ENCODE measurements around the gene FADS6. TPM values are rescaled to one million over a fixed set of nuclear protein-coding genes. Genes with fewer than 3 reads are reported as not detected.

Gene FADS6
- polyA plus RNA-seq, 1 donor (not counting 4 experiments of a cell fraction or from before 2014, with no cell fraction given), result 0.07 TPM

DNA sequence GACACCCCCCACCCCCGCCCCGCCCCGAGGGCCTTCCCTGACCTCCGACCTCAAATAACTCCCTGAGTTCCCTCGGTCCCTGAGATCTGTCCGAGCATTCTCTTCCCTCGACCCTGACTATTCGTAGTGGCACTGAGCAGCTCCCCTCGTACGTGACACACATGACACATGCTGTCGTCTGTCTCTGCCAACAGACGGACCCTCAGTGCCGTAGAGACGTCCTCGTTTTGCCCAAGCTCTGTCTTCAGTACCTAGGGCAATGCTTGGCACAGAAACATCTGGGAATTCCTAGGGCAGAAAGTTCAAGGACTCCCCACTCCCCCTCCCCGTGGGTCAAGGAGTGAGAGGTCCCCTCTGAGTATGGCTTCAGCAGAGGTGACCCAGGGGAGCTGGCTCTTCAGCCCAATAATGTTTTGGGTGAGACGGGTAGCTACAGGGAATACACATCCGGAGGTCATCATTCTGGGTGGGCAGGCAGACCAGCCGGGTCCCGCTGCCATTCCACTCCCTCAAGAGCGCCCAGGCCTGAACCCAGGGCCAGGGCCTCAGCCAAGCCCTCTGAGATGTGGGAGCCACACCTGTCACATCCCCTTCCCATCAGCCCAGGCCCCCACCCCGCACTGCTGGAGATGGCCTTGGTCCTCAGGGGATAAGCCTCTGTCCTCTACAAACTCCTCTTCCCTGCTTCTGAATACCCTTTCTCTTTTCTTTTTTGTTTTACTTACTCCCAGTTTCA lies 671 bp upstream of the FADS6 start:
- TF ChIP-seq EZH2 (IDR thresholded peaks at IDR 0.05; ENCODE audit: low read length), result no peak
- TF ChIP-seq, protein P1, sequence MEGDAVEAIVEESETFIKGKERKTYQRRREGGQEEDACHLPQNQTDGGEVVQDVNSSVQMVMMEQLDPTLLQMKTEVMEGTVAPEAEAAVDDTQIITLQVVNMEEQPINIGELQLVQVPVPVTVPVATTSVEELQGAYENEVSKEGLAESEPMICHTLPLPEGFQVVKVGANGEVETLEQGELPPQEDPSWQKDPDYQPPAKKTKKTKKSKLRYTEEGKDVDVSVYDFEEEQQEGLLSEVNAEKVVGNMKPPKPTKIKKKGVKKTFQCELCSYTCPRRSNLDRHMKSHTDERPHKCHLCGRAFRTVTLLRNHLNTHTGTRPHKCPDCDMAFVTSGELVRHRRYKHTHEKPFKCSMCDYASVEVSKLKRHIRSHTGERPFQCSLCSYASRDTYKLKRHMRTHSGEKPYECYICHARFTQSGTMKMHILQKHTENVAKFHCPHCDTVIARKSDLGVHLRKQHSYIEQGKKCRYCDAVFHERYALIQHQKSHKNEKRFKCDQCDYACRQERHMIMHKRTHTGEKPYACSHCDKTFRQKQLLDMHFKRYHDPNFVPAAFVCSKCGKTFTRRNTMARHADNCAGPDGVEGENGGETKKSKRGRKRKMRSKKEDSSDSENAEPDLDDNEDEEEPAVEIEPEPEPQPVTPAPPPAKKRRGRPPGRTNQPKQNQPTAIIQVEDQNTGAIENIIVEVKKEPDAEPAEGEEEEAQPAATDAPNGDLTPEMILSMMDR (optimal IDR thresholded peaks at IDR 0.05 in 1 of 3, IDR thresholded peaks at IDR 0.05 in 1 of 3, conservative IDR thresholded peaks at IDR 0.05 in 1 of 3; ENCODE audit: extremely low read depth in 1 of 3, insufficient read depth in 2 of 3, low read length in 3 of 3), result no peak

DNA sequence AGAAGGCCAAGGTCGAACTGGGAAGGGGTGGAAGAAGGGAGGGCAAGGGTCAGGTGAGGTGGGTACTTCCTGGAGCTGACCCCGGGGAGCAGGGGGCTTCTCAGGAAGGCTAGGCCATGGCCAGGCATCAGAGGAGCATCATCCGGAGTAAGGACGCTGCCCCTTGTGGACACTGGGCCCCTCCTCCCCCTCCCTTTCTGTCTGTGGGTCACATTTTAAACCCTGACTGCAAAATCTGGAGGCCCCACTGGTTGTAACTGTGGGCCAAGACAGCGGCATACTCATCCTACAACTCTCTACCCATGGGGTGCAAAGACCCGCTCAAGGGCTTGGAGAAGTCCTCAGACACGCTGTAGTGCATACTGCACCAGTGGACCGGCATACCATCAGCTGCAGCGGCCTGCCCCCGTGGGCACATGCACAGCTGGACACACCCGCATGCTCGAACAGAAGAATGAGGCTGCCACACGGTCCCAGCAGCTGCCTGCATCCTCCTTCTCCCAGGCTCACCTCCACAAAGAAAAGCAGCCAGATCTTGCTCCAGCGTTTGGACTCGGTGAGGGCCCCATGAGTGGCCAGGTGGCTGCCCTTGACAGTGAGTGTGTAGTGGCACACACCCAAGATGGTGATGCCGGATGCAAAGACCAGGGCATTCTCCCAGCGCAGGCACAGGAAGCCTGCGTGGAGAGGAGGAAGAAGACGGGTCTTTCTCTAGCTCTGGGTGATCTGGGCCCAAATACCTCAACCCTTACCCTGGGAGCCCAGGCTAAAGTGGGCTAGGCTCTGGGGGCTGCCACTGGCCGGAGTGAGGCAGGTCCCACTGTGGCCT lies 1.2 kb downstream of the FADS6 start:
- FAIRE-seq, result no peak
- H2AFZ ChIP-seq (ENCODE audit: control insufficient read depth, low read length), result no peak overlapping the region

More for the DNA sequence above, 671 bp upstream of the FADS6 start:
- no peak overlapping the region for H3K9ac ChIP-seq (ENCODE audit: control insufficient read depth, extremely low read depth, insufficient read depth, low read length)
- no peak overlapping the region for H3K4me2 ChIP-seq (ENCODE audit: control insufficient read depth, extremely low read depth, insufficient read depth, low read depth, low read length)
- dilution Hi-C loops (cut with MboI; ENCODE audit: extremely low pct_ligation_motif_present, low sequenced_read_pairs), result no loop called here
- FAIRE-seq (no peak), DNase-seq (ENCODE audit: low read depth, low spot score) (no peak)
- H3K4me1 ChIP-seq (ENCODE audit: control insufficient read depth, extremely low read depth, insufficient read depth, low read length), result peaks cover 4% of the 10 kb centered on the region
- H3K27ac ChIP-seq (ENCODE audit: control insufficient read depth, insufficient read depth, low read length), result no peak overlapping the region
- no peak overlapping the region for H2AFZ ChIP-seq (ENCODE audit: control insufficient read depth, low read length)
- H3K27me3 ChIP-seq (ENCODE audit: control insufficient read depth, extremely low read depth, insufficient read depth, low read length), result peaks cover 48% of the 10 kb centered on the region
- H3K79me2 ChIP-seq (ENCODE audit: control insufficient read depth, insufficient read depth, low read length), result no peaks in the 10 kb centered on the region
- H3K9me1 ChIP-seq (ENCODE audit: control insufficient read depth, extremely low read depth, insufficient read depth, low read length), result no peaks in the 10 kb centered on the region
- H4K20me1 ChIP-seq (ENCODE audit: control insufficient read depth, extremely low read depth, insufficient read depth, low read length), result no peaks in the 10 kb centered on the region
- H3K4me3 ChIP-seq (ENCODE audit: control insufficient read depth in 2 of 3, extremely low read depth in 1 of 3, insufficient read depth in 2 of 3, low read depth in 1 of 3, low read length in 3 of 3), result peak overlapping the region in 1 of 3 experiments; percentile 29
- H3K9me3 ChIP-seq (ENCODE audit: control insufficient read depth, low read depth, low read length), result no peaks in the 10 kb centered on the region
- no peaks in the 10 kb centered on the region for H3K36me3 ChIP-seq (ENCODE audit: control insufficient read depth in 2 of 2, extremely low read depth in 1 of 2, insufficient read depth in 2 of 2, low read length in 2 of 2)

More for the DNA sequence above, 1.2 kb downstream of the FADS6 start:
- peak; percentile 16 for TF ChIP-seq EZH2 (IDR thresholded peaks at IDR 0.05; ENCODE audit: low read length)
- TF ChIP-seq, protein P1 (optimal IDR thresholded peaks at IDR 0.05 in 1 of 3, IDR thresholded peaks at IDR 0.05 in 1 of 3, conservative IDR thresholded peaks at IDR 0.05 in 1 of 3; ENCODE audit: extremely low read depth in 1 of 3, insufficient read depth in 2 of 3, low read length in 3 of 3), result no peak
- Histone ChIP-seq H3K9ac (ENCODE audit: control insufficient read depth, extremely low read depth, insufficient read depth, low read length) (no peak overlapping the region), H3K36me3 (ENCODE audit: control insufficient read depth in 2 of 2, extremely low read depth in 1 of 2, insufficient read depth in 2 of 2, low read length in 2 of 2) (no peaks in the 10 kb centered on the region), H4K20me1 (ENCODE audit: control insufficient read depth, extremely low read depth, insufficient read depth, low read length) (no peaks in the 10 kb centered on the region), H3K9me3 (ENCODE audit: control insufficient read depth, low read depth, low read length) (no peaks in the 10 kb centered on the region), H3K4me3 (ENCODE audit: control insufficient read depth in 2 of 3, extremely low read depth in 1 of 3, insufficient read depth in 2 of 3, low read depth in 1 of 3, low read length in 3 of 3) (no peak overlapping the region), H3K4me1 (ENCODE audit: control insufficient read depth, extremely low read depth, insufficient read depth, low read length) (no peaks in the 10 kb centered on the region), H3K27ac (ENCODE audit: control insufficient read depth, insufficient read depth, low read length) (no peak overlapping the region), H3K4me2 (ENCODE audit: control insufficient read depth, extremely low read depth, insufficient read depth, low read depth, low read length) (no peak overlapping the region), H3K9me1 (ENCODE audit: control insufficient read depth, extremely low read depth, insufficient read depth, low read length) (no peaks in the 10 kb centered on the region), H3K27me3 (ENCODE audit: control insufficient read depth, extremely low read depth, insufficient read depth, low read length) (peaks cover 48% of the 10 kb centered on the region), H3K79me2 (ENCODE audit: control insufficient read depth, insufficient read depth, low read length) (no peaks in the 10 kb centered on the region)
- dilution Hi-C loops (cut with MboI; ENCODE audit: extremely low pct_ligation_motif_present, low sequenced_read_pairs), result no loop called here
- no peak for DNase-seq (ENCODE audit: low read depth, low spot score)

Measured in keratinocyte (primary cell).